Measurements from ENCODE around the gene CEACAM19.

DNA sequence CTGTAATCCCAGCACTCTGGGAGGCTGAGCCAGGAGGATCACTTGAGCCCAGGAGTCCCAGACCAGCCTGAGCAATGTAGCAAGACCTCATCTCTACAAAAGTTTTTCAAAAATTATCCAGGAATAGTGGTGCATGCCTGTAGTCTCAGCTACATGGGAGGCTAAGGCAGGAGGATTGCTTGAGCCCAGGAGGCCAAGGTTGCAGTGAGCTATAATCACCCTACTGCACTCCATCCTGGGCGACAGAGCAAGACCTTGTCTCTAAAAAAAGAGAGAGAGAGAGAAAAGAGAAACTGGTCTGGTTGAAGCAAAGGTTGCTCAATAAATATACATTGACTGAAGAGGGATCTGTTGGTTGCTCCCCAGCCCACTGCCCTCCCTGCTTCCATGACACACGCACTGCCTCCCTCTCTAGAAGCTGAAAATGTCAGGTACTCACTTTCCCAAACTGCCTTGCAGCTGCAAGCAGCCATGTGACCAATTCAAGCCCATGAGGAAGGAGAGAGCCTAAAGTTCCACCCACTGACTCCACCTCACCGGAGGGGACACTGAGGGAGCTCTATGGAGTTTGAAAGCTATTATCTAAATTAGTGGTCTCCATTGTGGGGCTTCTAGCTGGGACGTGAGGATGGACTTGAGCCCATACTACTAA is 41.7 kb downstream of the CEACAM19 start:
- TF ChIP-seq POLR2AphosphoS5 (IDR thresholded peaks at IDR 0.05) (no peak), POLR2A (IDR thresholded peaks at IDR 0.05) (no peak)
- TF ChIP-seq, protein P1, sequence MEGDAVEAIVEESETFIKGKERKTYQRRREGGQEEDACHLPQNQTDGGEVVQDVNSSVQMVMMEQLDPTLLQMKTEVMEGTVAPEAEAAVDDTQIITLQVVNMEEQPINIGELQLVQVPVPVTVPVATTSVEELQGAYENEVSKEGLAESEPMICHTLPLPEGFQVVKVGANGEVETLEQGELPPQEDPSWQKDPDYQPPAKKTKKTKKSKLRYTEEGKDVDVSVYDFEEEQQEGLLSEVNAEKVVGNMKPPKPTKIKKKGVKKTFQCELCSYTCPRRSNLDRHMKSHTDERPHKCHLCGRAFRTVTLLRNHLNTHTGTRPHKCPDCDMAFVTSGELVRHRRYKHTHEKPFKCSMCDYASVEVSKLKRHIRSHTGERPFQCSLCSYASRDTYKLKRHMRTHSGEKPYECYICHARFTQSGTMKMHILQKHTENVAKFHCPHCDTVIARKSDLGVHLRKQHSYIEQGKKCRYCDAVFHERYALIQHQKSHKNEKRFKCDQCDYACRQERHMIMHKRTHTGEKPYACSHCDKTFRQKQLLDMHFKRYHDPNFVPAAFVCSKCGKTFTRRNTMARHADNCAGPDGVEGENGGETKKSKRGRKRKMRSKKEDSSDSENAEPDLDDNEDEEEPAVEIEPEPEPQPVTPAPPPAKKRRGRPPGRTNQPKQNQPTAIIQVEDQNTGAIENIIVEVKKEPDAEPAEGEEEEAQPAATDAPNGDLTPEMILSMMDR (IDR thresholded peaks at IDR 0.05) = no peak
